ENCODE data around the gene AP1S3. TPM values are rescaled to one million over a fixed set of nuclear protein-coding genes. Genes with fewer than 3 reads are reported as not detected.
"Not testable (repeated sequence)": the region's sequence is repeated elsewhere in the genome, so short reads cannot be mapped to it uniquely, and the experiment has no call there.

AP1S3 gene
- 10 to 100 TPM; 10.7 to 12.8 TPM for total RNA-seq

DNA sequence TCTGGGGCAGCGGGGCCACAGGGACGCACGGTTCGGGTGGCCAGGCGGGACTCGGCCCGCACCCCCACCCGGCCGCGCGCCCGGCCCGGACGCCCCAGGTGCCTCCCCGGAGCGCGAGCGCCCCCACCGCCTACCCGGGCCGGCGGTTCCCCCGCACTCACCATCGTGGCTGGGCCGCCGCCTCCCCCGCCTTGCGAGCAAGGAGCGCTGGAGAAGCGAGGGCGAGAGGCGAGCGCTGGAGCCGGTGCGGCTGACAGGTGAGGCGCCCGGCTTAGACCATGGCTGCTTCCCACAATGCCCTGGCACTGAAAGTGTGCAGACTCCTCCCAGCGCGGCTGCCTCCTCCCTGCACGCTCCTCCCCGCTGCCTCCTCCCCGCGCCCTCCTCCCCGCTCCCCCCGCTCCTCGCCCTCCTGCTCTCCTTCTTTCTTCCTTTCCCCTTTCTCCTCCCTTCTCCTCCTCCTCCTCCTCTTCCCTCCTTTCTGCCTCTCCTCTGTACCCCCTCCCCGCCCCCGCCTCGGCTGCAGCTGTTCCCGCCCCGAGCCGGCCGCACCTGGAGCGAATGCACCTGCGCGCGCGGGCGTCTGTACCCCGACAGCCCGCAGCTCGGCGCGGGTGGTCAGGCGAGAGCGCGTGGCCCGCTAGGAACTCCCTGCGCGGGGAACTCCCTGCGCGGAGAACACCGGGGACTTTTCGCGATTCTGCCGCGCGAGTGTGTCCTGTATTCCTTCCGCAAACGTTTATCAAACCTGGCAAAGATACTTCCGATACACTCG lies at the start of gene AP1S3:
AP1S3 (minus strand) TSS at position 296 of the 775 bp plus-strand sequence; CDS start at position 164, 132 bp downstream.
- H3K9me3 Mint-ChIP-seq: no peaks in the 10 kb centered on the region
- H3K4me3 Mint-ChIP-seq: peak within 1 kb of the TSS; percentile 97

DNA sequence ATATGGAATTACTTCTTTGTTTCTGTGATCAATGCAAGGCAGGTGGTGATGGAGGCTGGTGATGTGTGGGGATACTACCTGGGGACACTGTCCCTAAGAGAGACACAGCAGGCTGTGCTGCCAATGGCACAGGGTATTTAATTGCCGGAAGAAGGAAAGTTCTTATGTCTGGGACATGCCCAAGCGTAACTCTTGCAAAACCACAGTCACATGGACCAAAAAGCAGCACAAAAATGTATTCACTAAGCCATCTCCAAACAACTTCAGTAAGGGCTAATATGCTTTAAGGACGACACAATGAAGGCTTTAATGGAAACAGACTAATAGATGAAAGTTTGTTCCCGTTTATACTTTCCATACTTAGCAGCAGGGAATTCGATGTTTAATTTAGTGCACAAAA lies 49.7 kb upstream of the AP1S3 start:
- Mint-ChIP-seq H3K36me3 (ENCODE audit: low read depth) (peaks cover 28% of the 10 kb centered on the region), H3K27me3 (ENCODE audit: low read depth) (no peaks in the 10 kb centered on the region), H3K4me1 (ENCODE audit: low read depth) (peaks cover 5% of the 10 kb centered on the region), H3K9me3 (peaks cover 7% of the 10 kb centered on the region), H3K27ac (no peak overlapping the region), H3K4me3 (no peak overlapping the region)
- CTCF ChIA-PET: no interaction called here
- intact Hi-C loops (cut with micrococcal nuclease): no loop called here
- DNase-seq: no peak

More for the DNA sequence above, at the start of gene AP1S3:
- Mint-ChIP-seq H3K36me3 (ENCODE audit: low read depth) (peaks cover 2% of the 10 kb centered on the region), H3K4me1 (ENCODE audit: low read depth) (peaks cover 13% of the 10 kb centered on the region), H3K27me3 (ENCODE audit: low read depth) (peaks cover 2% of the 10 kb centered on the region), H3K27ac (peak within 1 kb of the TSS; percentile 53)
- DNase-seq: peak; percentile 83
- intact Hi-C loops (cut with micrococcal nuclease): loop anchor here (1.0 to 5.0 kb wide), 4 partner anchors 103 to 190 kb away; partner anchors contain the start of gene MRPL44
- CTCF ChIA-PET: interaction anchor here (1.4 kb wide), 1 partner anchor 106 kb away, joined by 3 read pairs; no protein-coding TSS in a partner anchor

DNA sequence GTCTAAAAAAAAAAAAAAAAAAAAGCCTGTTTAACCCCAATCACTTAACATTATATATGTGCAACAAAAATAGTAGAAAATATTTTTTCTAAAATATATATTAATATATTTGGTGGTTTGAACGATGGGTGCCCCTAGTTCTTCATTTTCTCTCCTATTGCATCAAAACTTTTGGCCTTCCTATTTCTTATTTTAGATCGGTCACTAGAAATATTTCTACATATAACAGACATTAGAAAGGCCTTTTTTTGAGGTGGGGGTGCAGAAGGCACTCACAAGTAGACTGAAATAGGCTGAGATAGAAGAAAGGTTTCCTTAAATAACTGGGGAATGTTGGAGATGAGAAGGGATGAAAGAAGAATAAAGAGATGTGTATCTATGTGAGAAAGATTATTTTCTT lies 49.3 kb upstream of the AP1S3 start:
- peaks cover 7% of the 10 kb centered on the region for H3K9me3 Mint-ChIP-seq
- H3K27me3 Mint-ChIP-seq (ENCODE audit: low read depth): no peaks in the 10 kb centered on the region
- CTCF ChIA-PET: no interaction called here
- H3K36me3 Mint-ChIP-seq (ENCODE audit: low read depth): peaks cover 30% of the 10 kb centered on the region
- no peak overlapping the region for H3K27ac Mint-ChIP-seq
- intact Hi-C loops (cut with micrococcal nuclease): no loop called here
- H3K4me3 Mint-ChIP-seq: no peak overlapping the region
- H3K4me1 Mint-ChIP-seq (ENCODE audit: low read depth): peaks cover 5% of the 10 kb centered on the region
- DNase-seq: no peak

DNA sequence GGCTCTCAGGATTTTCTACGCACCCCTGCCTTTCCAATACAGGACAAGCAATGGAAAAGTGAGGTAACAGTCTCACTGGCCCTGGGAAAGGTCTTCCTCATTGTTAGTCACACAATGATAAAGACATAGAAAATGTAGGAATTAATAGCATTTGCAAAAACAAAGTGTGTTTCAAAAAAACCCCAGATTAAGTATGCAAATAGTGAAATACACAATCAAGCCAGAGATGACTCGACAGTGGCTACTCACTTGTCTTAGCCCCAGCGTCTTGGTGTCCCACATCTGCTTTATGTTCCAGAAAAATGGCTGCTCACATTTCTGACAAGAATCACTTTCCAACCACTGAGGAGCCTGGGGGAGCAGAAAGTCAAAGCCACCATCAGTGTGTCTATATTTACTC lies 47.0 kb upstream of the AP1S3 start:
- Mint-ChIP-seq H3K36me3 (ENCODE audit: low read depth) (peaks cover 32% of the 10 kb centered on the region), H3K4me3 (no peak overlapping the region), H3K4me1 (ENCODE audit: low read depth) (peaks cover 3% of the 10 kb centered on the region)

DNA sequence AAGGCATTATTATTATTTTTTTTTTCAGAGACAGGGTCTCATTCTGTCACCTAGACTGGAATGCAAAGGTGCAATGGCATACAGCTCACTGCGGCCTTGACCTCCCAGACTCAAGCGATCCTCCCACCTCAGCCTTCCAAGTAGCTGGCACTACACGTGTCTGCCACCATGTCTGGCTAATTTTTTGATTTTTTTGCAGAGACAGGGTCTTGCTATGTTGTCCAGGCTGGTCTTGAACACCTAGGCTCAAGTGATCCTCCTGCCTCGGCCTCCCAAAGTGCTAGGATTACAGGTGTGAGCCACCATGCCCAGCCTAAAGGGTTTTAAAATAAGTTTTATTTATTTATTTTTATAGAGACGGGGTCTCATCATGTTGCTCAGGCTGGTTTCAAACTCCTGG lies 45.3 kb upstream of the AP1S3 start:
- Mint-ChIP-seq H3K27ac (no peak overlapping the region), H3K4me1 (ENCODE audit: low read depth) (no peaks in the 10 kb centered on the region), H3K4me3 (no peak overlapping the region), H3K9me3 (no peaks in the 10 kb centered on the region), H3K36me3 (ENCODE audit: low read depth) (peaks cover 33% of the 10 kb centered on the region), H3K27me3 (ENCODE audit: low read depth) (no peaks in the 10 kb centered on the region)
- intact Hi-C loops (cut with micrococcal nuclease): no loop called here
- no peak for DNase-seq
- CTCF ChIA-PET: interaction anchor here (0.6 to 0.8 kb wide), 2 partner anchors 14 to 764 kb away, joined by 3 read pairs; no protein-coding TSS in a partner anchor

More for the DNA sequence above, 47.0 kb upstream of the AP1S3 start:
- intact Hi-C loops (cut with micrococcal nuclease): no loop called here
- H3K27ac Mint-ChIP-seq: no peak overlapping the region
- H3K27me3 Mint-ChIP-seq (ENCODE audit: low read depth): no peaks in the 10 kb centered on the region
- H3K9me3 Mint-ChIP-seq: peaks cover 4% of the 10 kb centered on the region
- DNase-seq: no peak
- CTCF ChIA-PET: no interaction called here

DNA sequence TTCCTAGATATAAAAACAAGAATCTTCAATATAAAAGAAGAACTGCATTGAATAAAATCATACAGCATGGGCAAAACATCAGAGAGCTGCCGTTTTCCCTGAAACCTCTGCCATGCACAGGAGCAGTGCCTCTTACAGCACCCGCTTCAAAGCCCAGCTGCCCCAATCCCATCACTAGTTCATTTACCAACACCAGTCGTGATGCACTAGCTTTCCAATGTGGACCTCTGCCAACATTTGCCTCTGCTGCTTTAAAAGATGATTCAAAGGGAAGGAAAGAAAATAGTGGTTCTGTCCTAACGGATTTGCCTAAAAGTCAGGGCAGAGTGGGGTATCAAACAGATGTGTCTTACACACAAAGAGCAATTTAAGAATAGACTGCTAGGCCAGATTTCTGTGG lies 43.4 kb upstream of the AP1S3 start:
- CTCF ChIA-PET: no interaction called here
- Mint-ChIP-seq H3K4me1 (ENCODE audit: low read depth) (no peaks in the 10 kb centered on the region), H3K27ac (no peak overlapping the region), H3K9me3 (no peaks in the 10 kb centered on the region), H3K4me3 (no peak overlapping the region), H3K36me3 (ENCODE audit: low read depth) (peaks cover 36% of the 10 kb centered on the region), H3K27me3 (ENCODE audit: low read depth) (no peaks in the 10 kb centered on the region)
- intact Hi-C loops (cut with micrococcal nuclease): no loop called here
- DNase-seq: no peak

DNA sequence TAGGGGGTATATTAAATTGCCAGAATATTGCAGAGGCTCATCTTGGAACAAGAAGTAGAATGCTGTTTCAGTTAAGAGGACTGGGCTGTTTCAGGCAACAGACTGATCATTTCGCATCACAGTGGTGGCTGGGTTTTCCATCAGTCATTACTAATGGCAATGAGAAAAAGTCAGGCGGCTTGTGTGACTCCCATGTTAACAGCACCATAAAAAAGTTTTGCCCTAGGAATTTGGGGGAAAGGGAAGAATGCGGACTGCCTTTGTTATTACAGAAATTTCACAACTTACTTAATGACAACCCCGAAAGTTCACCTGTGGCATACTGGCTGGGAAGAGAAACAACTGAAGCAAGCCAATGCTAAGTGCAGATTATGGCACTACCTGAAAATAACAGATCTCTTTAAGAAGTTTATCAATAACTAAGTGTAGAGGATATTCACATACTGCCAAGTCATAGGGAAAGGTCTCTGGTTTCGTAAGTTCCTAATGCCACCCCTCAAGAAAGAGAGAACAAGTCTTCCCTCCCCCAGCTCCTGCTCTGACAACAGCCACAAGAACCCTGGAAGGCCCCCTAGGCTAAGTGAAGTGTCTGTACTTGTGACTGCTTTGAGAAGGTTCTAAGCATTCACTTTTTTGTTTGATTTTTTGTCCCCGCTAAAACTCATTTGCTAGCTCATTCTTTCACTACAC lies 40.5 kb upstream of the AP1S3 start:
- CTCF ChIA-PET: no interaction called here
- H3K27me3 Mint-ChIP-seq (ENCODE audit: low read depth): no peaks in the 10 kb centered on the region
- intact Hi-C loops (cut with micrococcal nuclease): no loop called here
- DNase-seq: no peak
- H3K4me3 Mint-ChIP-seq: no peak overlapping the region
- H3K4me1 Mint-ChIP-seq (ENCODE audit: low read depth): no peaks in the 10 kb centered on the region
- H3K27ac Mint-ChIP-seq: no peak overlapping the region
- H3K9me3 Mint-ChIP-seq: no peaks in the 10 kb centered on the region
- peaks cover 38% of the 10 kb centered on the region for H3K36me3 Mint-ChIP-seq (ENCODE audit: low read depth)

DNA sequence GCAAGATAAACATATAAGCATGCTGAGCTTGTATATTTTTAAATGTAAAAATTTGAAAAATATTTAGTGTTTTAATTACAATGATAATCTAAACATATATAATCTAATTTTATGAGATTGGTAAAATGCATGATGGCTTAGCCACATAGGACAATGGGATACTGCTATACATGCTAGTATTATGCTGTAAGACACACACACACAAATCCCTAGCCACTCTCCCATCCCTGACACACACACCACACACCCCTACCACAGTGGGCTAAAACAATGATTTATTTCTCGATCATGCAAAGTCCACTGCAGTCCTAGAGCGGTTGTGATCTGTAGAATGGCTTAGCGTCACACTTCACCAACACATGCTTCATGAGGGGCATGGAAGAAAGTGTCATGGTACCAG lies 36.3 kb upstream of the AP1S3 start:
- no peak for DNase-seq
- no peaks in the 10 kb centered on the region for H3K4me1 Mint-ChIP-seq (ENCODE audit: low read depth)
- H3K4me3 Mint-ChIP-seq: no peak overlapping the region
- peaks cover 37% of the 10 kb centered on the region for H3K36me3 Mint-ChIP-seq (ENCODE audit: low read depth)
- no peaks in the 10 kb centered on the region for H3K9me3 Mint-ChIP-seq
- intact Hi-C loops (cut with micrococcal nuclease): no loop called here
- CTCF ChIA-PET: no interaction called here
- no peak overlapping the region for H3K27ac Mint-ChIP-seq
- no peaks in the 10 kb centered on the region for H3K27me3 Mint-ChIP-seq (ENCODE audit: low read depth)

DNA sequence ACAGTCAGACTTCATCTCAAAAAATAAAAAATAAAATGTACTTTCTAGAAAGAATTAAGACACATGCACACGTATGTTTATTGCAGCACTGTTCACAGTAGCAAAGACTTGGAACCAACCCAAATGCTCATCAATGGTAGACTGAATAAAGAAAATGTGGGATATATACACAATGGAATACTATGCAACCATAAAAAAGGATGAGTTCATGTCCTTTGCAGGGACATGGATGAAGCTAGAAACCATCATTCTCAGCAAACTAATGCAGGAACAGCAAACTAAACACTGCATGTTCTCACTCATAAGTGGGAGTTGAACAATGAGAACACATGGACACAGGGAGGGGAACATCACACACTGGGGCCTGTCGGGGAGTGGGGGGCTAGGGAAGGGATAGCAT lies 35.4 kb upstream of the AP1S3 start:
- H3K27me3 Mint-ChIP-seq (ENCODE audit: low read depth); CTCF ChIA-PET: not testable (repeated sequence)

DNA sequence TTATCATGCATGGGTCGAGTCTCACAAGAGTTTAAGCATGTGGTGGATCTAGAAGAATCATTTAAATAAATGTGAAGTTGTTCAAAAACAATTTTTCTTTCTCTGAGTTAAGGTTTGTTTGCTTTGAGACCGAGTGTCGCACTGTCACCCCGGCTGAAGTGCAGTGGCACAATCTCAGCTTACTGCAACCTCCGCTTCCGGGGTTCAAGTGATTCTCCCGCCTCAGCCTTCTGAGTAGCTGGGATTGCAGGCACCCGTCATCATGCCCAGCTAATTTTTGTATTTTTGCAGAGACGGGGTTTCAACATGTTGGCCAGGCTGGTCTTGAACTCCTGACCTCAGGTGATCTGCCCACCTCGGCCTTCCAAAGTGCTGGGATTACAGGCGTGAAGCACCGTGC lies 34.3 kb upstream of the AP1S3 start:
- H3K27ac Mint-ChIP-seq; CTCF ChIA-PET; H3K27me3 Mint-ChIP-seq (ENCODE audit: low read depth); H3K4me1 Mint-ChIP-seq (ENCODE audit: low read depth); H3K9me3 Mint-ChIP-seq; intact Hi-C loops (cut with micrococcal nuclease); DNase-seq; H3K4me3 Mint-ChIP-seq: not testable (repeated sequence)
- peaks cover 23% of the 10 kb centered on the region for H3K36me3 Mint-ChIP-seq (ENCODE audit: low read depth)

More for the DNA sequence above, 35.4 kb upstream of the AP1S3 start:
- H3K4me3 Mint-ChIP-seq; H3K9me3 Mint-ChIP-seq; H3K4me1 Mint-ChIP-seq (ENCODE audit: low read depth); intact Hi-C loops (cut with micrococcal nuclease); H3K27ac Mint-ChIP-seq; DNase-seq: not testable (repeated sequence)
- peaks cover 29% of the 10 kb centered on the region for H3K36me3 Mint-ChIP-seq (ENCODE audit: low read depth)

DNA sequence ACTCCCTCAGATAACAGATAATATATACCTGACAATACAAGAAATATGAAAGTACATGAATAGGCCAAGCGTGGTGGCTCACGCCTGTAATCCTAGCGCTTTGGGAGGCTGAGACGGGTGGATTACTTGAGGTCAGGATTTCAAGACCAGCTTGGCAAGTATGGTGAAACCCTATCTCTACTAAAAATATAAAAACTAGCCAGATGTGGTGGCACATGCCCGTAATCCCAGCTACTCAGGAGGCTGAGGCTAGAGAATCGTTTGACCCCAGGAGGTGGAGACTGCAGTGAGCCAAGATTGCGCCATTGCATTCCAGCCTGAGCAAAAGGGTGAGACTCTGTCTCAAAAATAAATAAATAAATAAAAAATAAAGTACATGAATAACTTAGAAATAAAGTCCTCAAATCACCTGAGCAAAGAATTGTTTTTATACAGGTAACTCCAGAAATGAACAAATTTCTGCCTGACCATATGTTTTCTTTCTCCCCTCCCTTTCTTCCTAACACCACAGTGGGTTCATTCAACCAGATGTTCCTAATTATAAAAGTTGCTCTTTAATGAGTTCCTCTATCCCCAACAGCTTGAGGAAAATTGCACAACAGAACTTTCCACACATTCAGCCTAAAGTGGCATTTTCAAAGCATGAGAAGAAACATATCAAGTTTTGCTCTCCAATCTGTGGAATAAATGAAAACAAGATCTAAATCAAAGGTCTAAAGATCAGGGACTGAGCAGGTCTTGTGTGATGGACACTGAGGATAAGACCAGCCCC lies 33.6 kb upstream of the AP1S3 start:
- Mint-ChIP-seq H3K36me3 (ENCODE audit: low read depth) (peaks cover 23% of the 10 kb centered on the region), H3K9me3 (no peaks in the 10 kb centered on the region)
- intact Hi-C loops (cut with micrococcal nuclease): no loop called here

DNA sequence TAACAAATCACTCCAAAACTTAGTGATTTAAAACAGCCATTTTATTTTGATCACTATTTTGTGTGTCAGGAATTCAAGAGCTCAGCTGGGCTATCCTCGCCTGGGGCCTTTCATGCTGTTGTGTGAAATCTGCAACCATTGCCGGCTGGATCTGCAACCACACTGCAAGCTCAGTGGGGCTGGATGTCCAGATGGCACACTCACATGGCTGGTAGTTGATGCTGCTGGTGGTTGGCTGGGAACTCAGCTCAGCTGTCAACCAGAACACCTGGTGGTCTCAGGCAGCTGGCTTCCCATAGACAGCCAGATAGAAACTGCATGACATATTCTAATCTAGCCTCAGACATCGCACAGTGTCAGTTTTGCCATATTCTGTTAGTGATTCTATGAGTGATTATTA lies 30.6 kb upstream of the AP1S3 start:
- DNase-seq: no peak
- Mint-ChIP-seq H3K27me3 (ENCODE audit: low read depth) (no peaks in the 10 kb centered on the region), H3K9me3 (no peaks in the 10 kb centered on the region), H3K4me3 (no peak overlapping the region), H3K27ac (no peak overlapping the region), H3K36me3 (ENCODE audit: low read depth) (peaks cover 15% of the 10 kb centered on the region), H3K4me1 (ENCODE audit: low read depth) (peaks cover 21% of the 10 kb centered on the region)
- intact Hi-C loops (cut with micrococcal nuclease): no loop called here
- CTCF ChIA-PET: interaction anchor here (0.6 kb wide), 1 partner anchor 14 kb away, joined by 3 read pairs; no protein-coding TSS in a partner anchor

More for the DNA sequence above, 33.6 kb upstream of the AP1S3 start:
- CTCF ChIA-PET: no interaction called here
- no peak overlapping the region for H3K27ac Mint-ChIP-seq
- peaks cover 7% of the 10 kb centered on the region for H3K4me1 Mint-ChIP-seq (ENCODE audit: low read depth)
- no peaks in the 10 kb centered on the region for H3K27me3 Mint-ChIP-seq (ENCODE audit: low read depth)
- DNase-seq: no peak
- no peak overlapping the region for H3K4me3 Mint-ChIP-seq

Measured in activated naive CD4-positive, alpha-beta T cell treated with anti-CD3 and anti-CD28 coated beads for 36 hours (primary cell).